HCT116 (cell line): ENCODE measurements around the gene GALNT18. TPM values are rescaled to one million over a fixed set of nuclear protein-coding genes. Genes with fewer than 3 reads are reported as not detected.

Experiments
- ATAC-seq: fragments of 200-7000 bp; cut with Tn5 transposase; 2 replicates; pipeline ENCODE4 v1.9.1; 2020; ENCODE audit warnings: mild to moderate bottlenecking, moderate library complexity
- BruUV-seq: library from RNA; stranded (reverse); fragments of 400-500 nt; replicated peaks from 2 replicates; lab custom pipeline; 2021; lab: Mats Ljungman, UMichigan
- CTCF ChIA-PET: fragments of 300-600 bp; sonication (Branson Sonifier 250); formaldehyde crosslinking; loops from one replicate; lab custom pipeline; 2021; ENCODE audit warnings: antibody characterized with exemption; lab: Charles Lee
- POLR2A ChIA-PET: fragments of 300-600, 350-600 bp; sonication (Branson Sonifier 250); formaldehyde crosslinking; loops from one replicate; lab custom pipeline; 2021; ENCODE audit warnings: antibody characterized with exemption; lab: Charles Lee
- RAD21 ChIA-PET, 2 experiments: fragments of 300-600 bp; sonication (Branson Sonifier 250); formaldehyde crosslinking; loops; one replicate each; lab custom pipeline; 2023; ENCODE audit warnings: low total read pairs in 2 of 2; ENCODE audit not compliant: uncharacterized antibody in 2 of 2, unreplicated experiment in 2 of 2, low non-redundant PET in 1 of 2; lab: Charles Lee
- DNase-seq: peaks from one replicate; pipeline ENCODE4 v3.0.0-alpha.2; 2010; ENCODE audit warnings: low read depth, low spot score
- H2AFZ ChIP-seq: fragments of 200-600 bp; shearing (Covaris generic), sonication (generic); 2 replicates; pipeline ENCODE4 v1.6.1; 2017; ENCODE audit warnings: low read depth, mixed run types, mixed read lengths, antibody characterized with exemption, low read length; ENCODE audit not compliant: poor library complexity, severe bottlenecking
- H3K27ac ChIP-seq: 2 replicates; pipeline ENCODE4 v1.5.1; 2012; ENCODE audit warnings: low read depth, low read length
- H3K27me3 ChIP-seq: fragments of 200-600 bp; sonication (generic); 2 replicates; pipeline ENCODE4 v1.6.1; 2016; ENCODE audit warnings: mixed run types, low read length, mixed read lengths; ENCODE audit not compliant: insufficient read depth
- H3K36me3 ChIP-seq, 2 experiments: fragments of 200-500 bp in 1 of 2; fragments of 200-600 bp in 1 of 2; sonication (Bioruptor generic) in 1 of 2; sonication (generic) in 1 of 2; 2 replicates each; pipeline versions ENCODE4 v1.5.1 to v1.6.1; 2014 to 2016; ENCODE audit warnings: low read length in 2 of 2, inconsistent platforms in 1 of 2, mixed read lengths in 1 of 2, mixed run types in 1 of 2; ENCODE audit not compliant: insufficient read depth in 2 of 2, control insufficient read depth in 1 of 2
- H3K4me1 ChIP-seq, 2 experiments: fragments of 200-600 bp in 1 of 2; sonication (generic) in 1 of 2; 2 replicates each; pipeline versions ENCODE4 v1.5.1 to v1.6.1; 2012 to 2017; ENCODE audit warnings: low read length in 2 of 2, inconsistent platforms in 1 of 2, mild to moderate bottlenecking in 1 of 2, mixed read lengths in 1 of 2, mixed run types in 1 of 2, moderate library complexity in 1 of 2; ENCODE audit not compliant: insufficient read depth in 2 of 2, control insufficient read depth in 1 of 2
- H3K4me2 ChIP-seq: fragments of 200-600 bp; sonication (generic); 2 replicates; pipeline ENCODE4 v1.6.1; 2017; ENCODE audit warnings: mixed run types, low read length, mixed read lengths
- H3K4me3 ChIP-seq, 2 experiments: fragments of 200-600 bp in 1 of 2; sonication (generic) in 1 of 2; replicated peaks in 1 of 2; 2 replicates each; pipeline ENCODE4 v1.5.1; 2011 to 2016; ENCODE audit warnings: low read length in 2 of 2, control low read depth in 1 of 2, low read depth in 1 of 2, mild to moderate bottlenecking in 1 of 2, mixed read lengths in 1 of 2, mixed run types in 1 of 2
- H3K79me2 ChIP-seq: fragments of 200-600 bp; sonication (generic); 2 replicates; pipeline ENCODE4 v1.6.1; 2017; ENCODE audit warnings: mild to moderate bottlenecking, mixed run types, low read length, moderate library complexity, mixed read lengths; ENCODE audit not compliant: insufficient read depth
- H3K9ac ChIP-seq: fragments of 200-600 bp; sonication (generic); 2 replicates; pipeline ENCODE4 v1.6.1; 2016; ENCODE audit warnings: low read length, mixed read lengths
- H3K9me2 ChIP-seq: fragments of 200-600 bp; sonication (generic), shearing (Covaris generic); 2 replicates; pipeline ENCODE4 v1.6.1; 2017; ENCODE audit warnings: mixed run types, mild to moderate bottlenecking, moderate library complexity; ENCODE audit not compliant: insufficient read depth
- H3K9me3 ChIP-seq, 2 experiments: fragments of 200-500 bp in 1 of 2; fragments of 200-600 bp in 1 of 2; sonication (Bioruptor generic) in 1 of 2; sonication (generic) in 1 of 2; 2 replicates each; pipeline ENCODE4 v1.6.1; 2014 to 2017; ENCODE audit warnings: low read length in 2 of 2, mixed read lengths in 2 of 2, inconsistent platforms in 1 of 2, low read depth in 1 of 2, mild to moderate bottlenecking in 1 of 2, mixed run types in 1 of 2, moderate library complexity in 1 of 2; ENCODE audit not compliant: control insufficient read depth in 1 of 2, insufficient read depth in 1 of 2
- H4K20me1 ChIP-seq: fragments of 200-600 bp; sonication (generic), shearing (Covaris generic); 2 replicates; pipeline ENCODE4 v1.6.1; 2017; ENCODE audit warnings: mixed run types, mild to moderate bottlenecking, moderate library complexity; ENCODE audit not compliant: insufficient read depth
- CEBPB ChIP-seq: IDR thresholded peaks from 2 replicates; pipeline ENCODE4 v1.6.1; 2012; ENCODE audit warnings: low read depth
- EGR1 ChIP-seq: IDR thresholded peaks from 2 replicates; pipeline ENCODE4 v1.6.1; 2012; ENCODE audit warnings: low read depth
- ELF1 ChIP-seq: IDR thresholded peaks from 2 replicates; pipeline ENCODE4 v1.6.1; 2012; ENCODE audit warnings: low read depth, borderline replicate concordance
- EZH2 ChIP-seq: fragments of 200-600 bp; sonication (generic); IDR thresholded peaks from 2 replicates; pipeline ENCODE4 v1.6.1; 2017; ENCODE audit warnings: antibody characterized with exemption, mixed run types
- EZH2phosphoT487 ChIP-seq: fragments of 200-600 bp; IDR thresholded peaks from 2 replicates; pipeline ENCODE4 v1.6.1; 2018; ENCODE audit warnings: antibody characterized with exemption, borderline replicate concordance
- FOSL1 ChIP-seq: IDR thresholded peaks from 2 replicates; pipeline ENCODE4 v1.6.1; 2012; ENCODE audit warnings: low read depth
- JUND ChIP-seq: IDR thresholded peaks from 2 replicates; pipeline ENCODE4 v1.6.1; 2012
- POLR2A ChIP-seq: IDR thresholded peaks from 2 replicates; pipeline ENCODE4 v1.7.0; 2011; ENCODE audit warnings: borderline replicate concordance; ENCODE audit not compliant: insufficient read depth, insufficient read length; ENCODE audit errors: extremely low read depth
- POLR2AphosphoS5 ChIP-seq: IDR thresholded peaks from 2 replicates; pipeline ENCODE4 v1.6.1; 2011; ENCODE audit warnings: mild to moderate bottlenecking, low read depth, low read length, moderate library complexity
- RAD21 ChIP-seq: IDR thresholded peaks from 2 replicates; pipeline ENCODE4 v1.6.1; 2012; ENCODE audit warnings: low read depth, mild to moderate bottlenecking
- SIN3A ChIP-seq: IDR thresholded peaks from 2 replicates; pipeline ENCODE4 v1.6.1; 2012; ENCODE audit warnings: low read depth
- SP1 ChIP-seq: IDR thresholded peaks from 2 replicates; pipeline ENCODE4 v1.6.1; 2012; ENCODE audit warnings: low read depth
- SRF ChIP-seq: IDR thresholded peaks from 2 replicates; pipeline ENCODE4 v1.6.1; 2012; ENCODE audit warnings: low read depth
- TCF7L2 ChIP-seq: IDR thresholded peaks from 2 replicates; pipeline ENCODE4 v1.7.0; 2011; ENCODE audit warnings: borderline replicate concordance, inconsistent platforms; ENCODE audit not compliant: insufficient read depth, insufficient read length; ENCODE audit errors: extremely low read depth
- YY1 ChIP-seq: IDR thresholded peaks from 2 replicates; pipeline ENCODE4 v1.6.1; 2011; ENCODE audit warnings: low read length, low read depth, moderate library complexity, mild to moderate bottlenecking; ENCODE audit not compliant: insufficient replicate concordance; ENCODE audit errors: extremely low read depth
- ZNF274 ChIP-seq: fragments of 200-500 bp; sonication (Bioruptor generic); IDR thresholded peaks from 2 replicates; pipeline ENCODE4 v1.6.1; 2014; ENCODE audit warnings: mild to moderate bottlenecking, low read depth, low read length, inconsistent platforms
- intact Hi-C: fragments of 100-400 bp; cut with micrococcal nuclease; formaldehyde crosslinking; loops from 2 replicates; pipeline ENCODE4 v1.10.0; 2022
- total RNA-seq: library from RNA; stranded (reverse); gene quantifications from one replicate; pipeline ENCODE4 v1.2.1, GENCODE V29; 2021; ENCODE audit not compliant: unreplicated experiment
- TF ChIP-seq, protein P1 (sequence below): IDR thresholded peaks from 2 replicates; pipeline ENCODE4 v1.6.1; 2012
- TF ChIP-seq, protein P2 (sequence below): IDR thresholded peaks from 2 replicates; pipeline ENCODE4 v1.6.1; 2012

The GALNT18 gene
- total RNA-seq, 1 experiment from 2014 or later: 19.9 TPM

- Histone ChIP-seq H3K9me3 (no peaks in the 10 kb centered on the region), H3K4me3 (no peak overlapping the region), H3K79me2 (no peaks in the 10 kb centered on the region), H3K9me2 (no peaks in the 10 kb centered on the region), H3K9ac (no peak overlapping the region), H3K4me1 (peaks cover 4 to 8% of the 10 kb centered on the region in 2 experiments; a peak in 3 of 4 replicates), H3K4me2 (no peak overlapping the region), H3K27me3 (no peaks in the 10 kb centered on the region), H2AFZ (no peak overlapping the region), H3K27ac (no peak overlapping the region), H3K36me3 (no peaks in the 10 kb centered on the region), H4K20me1 (no peaks in the 10 kb centered on the region)
- ChIA-PET POLR2A (no interaction called here), RAD21 (no interaction called here), CTCF (no interaction called here)
- intact Hi-C loops: no loop called here
- TF ChIP-seq FOSL1 (no peak), ZNF274 (no peak), RAD21 (no peak), SRF (no peak), CEBPB (no peak), EGR1 (no peak), POLR2AphosphoS5 (no peak), POLR2A (no peak), EZH2phosphoT487 (no peak), SP1 (no peak), TCF7L2 (no peak), ELF1 (no peak), EZH2 (no peak), YY1 (no peak), JUND (no peak), SIN3A (no peak)
- TF ChIP-seq, protein P1, sequence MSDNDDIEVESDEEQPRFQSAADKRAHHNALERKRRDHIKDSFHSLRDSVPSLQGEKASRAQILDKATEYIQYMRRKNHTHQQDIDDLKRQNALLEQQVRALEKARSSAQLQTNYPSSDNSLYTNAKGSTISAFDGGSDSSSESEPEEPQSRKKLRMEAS: no peak
- TF ChIP-seq, protein P2, sequence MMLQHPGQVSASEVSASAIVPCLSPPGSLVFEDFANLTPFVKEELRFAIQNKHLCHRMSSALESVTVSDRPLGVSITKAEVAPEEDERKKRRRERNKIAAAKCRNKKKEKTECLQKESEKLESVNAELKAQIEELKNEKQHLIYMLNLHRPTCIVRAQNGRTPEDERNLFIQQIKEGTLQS: no peak
- DNase-seq (no peak), ATAC-seq (no peak)
- no TSS peak for BruUV-seq
These were observed 274.2 kb downstream of the GALNT18 start for GRCh38 chr11:11347592-11347991.
